Renal pelvis (tissue), 4 donors: ENCODE results near the gene C2orf72. TPM values are rescaled to one million over a fixed set of nuclear protein-coding genes. Genes with fewer than 3 reads are reported as not detected.
"Not testable (repeated sequence)": the region's sequence is repeated elsewhere in the genome, so short reads cannot be mapped to it uniquely, and the experiment has no call there.

Experiments used
- DNase-seq: peaks from one replicate; pipeline ENCODE4 v3.0.0-alpha.2; 2013
- polyA plus RNA-seq, 3 donors: library from polyadenylated mRNA; unstranded; fragments of 120-200 nt; gene quantifications; one replicate each; pipeline ENCODE4 v1.2.1, GENCODE V29; 2013; ENCODE audit not compliant: insufficient read length in 3 of 3

The C2orf72 gene
- polyA plus RNA-seq, 3 donors: 2.6 to 4.7 (median 3.6) TPM

DNA sequence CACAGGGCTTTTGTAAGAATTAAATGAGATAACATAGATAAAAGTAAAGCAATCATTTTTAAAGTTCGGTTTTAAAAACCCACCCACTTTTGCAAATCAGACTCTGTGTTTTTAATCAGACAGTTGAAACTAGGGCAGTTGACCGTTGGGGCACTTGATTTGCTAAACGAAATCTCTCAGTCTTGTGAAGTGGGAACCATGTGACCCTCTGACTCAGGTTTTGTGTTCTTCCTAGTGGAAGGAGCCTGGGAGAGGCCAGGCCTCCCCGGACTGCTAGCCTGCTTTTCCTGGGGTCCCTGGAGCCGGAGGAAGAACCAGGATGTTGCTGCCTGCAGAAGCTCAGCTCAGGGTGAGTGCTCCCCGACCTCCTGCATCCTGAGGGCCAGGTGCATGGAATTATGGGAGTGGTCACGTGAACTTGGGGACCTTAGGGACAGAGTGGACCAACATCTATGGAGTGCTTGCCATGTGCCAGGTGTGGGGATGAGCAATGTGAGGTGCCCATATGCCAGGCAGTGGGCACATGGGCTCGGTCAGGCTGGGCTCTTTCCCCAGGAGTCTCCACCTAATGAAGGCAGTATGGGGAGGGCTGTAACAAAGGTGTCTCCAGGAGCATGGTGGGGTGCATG is 3.9 kb downstream of the C2orf72 start:
- no peak for DNase-seq

- no peak for DNase-seq
Observed at GRCh38 chr2:231043796-231044195, 6.5 kb downstream of the C2orf72 start.

DNA sequence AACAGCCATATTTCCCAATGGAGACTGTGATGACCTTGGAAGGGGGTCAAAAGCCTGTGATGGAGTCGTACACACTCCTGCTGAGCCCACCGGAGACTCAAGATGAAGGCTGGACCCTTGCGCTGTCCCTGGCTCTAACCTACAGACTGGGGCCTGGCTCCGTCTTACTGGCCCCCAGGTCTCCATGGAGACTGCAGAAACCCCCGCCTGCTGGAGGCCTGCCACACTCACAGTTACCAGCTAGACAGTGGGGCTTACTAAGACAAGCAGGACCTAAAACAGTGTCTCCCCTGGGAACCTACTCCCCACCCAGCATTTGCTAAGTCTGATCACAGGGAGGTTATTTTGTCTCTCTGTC is 9.6 kb downstream of the C2orf72 start:
- DNase-seq: no peak

DNA sequence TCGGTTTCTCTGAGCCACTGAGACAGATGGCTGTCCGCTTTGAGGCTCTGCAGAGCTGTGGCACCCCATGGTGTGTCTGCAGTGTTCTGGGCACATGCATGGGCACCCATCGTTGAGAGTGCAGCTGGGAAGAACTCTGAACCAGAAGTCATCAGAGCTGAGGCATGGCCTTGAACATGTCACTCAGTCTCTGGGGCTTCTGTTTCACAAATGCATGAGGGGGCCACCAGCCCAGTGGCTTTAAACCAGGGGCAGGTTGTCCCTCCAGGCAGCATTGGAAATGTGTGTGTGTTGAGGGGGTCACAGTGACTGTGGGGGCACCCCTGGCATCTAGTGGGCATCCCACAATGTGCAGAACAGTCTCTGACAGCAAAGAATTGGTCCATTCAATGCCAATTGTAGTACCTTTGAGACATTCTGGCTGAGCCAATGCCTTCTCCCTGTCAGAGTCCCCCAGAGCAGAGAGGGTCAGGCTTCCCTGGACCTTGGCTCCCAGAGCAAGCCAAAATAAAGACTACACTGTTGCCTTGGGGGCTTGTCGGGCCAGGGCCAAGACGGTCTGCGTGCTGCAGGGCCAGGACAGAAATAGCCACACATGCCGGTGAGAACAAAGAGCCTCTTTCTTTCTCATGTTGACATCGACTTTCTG is 10.1 kb downstream of the C2orf72 start:
- DNase-seq: no peak

DNA sequence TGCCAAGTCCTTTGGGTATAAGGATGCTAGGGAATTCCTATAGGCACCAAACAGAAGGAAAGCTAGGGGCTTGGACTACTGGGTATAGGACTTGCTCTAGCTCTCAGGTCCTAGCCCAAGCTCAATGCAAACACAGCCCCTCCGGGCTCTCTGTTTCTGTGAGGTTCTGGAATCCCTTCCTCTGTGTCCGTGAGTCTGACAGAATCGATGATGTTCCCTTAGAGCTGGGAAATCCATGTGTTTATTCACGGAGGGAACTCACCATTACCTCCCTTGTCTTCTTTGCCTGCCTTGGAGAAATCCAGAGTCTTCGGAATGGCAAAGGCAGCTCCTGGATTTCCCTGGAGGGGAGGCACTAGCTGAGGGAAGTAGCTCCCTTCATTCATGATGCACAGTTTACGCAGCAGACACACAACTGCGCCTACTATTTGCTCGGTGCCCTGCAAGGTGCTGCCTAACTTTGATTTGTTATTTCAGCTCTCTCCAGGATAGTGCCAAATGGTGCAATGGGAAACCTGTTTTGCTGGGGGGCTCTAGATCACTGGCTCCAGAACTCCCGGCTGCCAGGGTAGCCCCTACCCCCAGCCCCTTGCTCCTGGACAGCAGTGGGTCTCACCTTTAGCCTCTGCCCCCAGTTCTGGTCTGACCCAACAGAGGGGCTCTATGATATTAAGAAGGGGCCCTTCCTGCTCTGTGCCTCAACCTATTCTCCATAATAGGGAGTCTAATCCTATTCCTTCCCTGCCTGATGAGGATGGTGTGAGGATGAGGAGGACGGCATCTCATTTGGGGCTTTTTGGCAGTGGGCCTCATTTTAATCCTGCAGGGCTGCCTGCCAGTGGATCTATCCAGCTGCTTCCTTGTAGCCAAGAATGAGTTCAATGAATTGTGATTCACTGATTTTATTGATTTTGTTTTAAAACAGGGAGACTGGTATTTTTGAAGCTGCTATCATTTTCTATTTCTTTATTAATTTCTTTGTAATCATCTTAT is 10.9 kb downstream of the C2orf72 start:
- no peak for DNase-seq

DNA sequence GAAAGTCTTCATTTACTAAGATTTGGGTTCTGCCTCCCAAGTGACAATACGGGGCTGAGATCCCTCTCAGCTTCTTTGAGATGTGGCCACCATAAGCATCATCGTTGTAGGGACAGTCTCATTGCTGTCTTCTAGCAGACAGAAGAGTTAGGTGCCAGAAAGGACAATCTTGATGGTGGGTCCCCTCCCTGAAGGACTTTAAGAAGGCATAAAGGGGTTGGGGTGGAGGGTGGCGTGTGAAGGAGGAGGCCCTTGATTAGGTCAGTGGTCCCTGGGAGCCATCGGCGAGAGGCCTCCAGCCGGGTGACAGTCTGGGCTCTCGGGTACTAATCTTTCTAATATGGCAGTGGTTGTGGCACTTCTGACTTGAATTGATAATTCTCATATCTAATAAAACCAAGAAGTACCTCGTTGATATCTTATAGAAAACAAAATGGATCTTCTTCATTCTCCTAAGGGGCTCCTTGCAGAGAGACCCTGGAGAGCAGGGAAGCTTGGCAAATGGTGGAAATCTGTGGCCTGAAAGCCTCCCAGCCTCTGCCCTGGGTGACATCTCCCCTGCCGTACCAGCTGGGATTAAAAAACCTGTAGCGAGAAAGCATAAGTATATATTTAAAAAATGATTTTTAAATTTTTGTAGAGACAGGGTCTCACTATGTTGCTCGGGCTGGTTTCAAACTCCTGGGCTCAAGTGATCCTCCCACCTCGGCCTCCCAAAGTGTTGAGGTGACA is 12.1 kb downstream of the C2orf72 start:
- DNase-seq: no peak

GRCh38 chr2:231050018-231050901 is 12.9 kb downstream of the C2orf72 start:
- DNase-seq: no peak

DNA sequence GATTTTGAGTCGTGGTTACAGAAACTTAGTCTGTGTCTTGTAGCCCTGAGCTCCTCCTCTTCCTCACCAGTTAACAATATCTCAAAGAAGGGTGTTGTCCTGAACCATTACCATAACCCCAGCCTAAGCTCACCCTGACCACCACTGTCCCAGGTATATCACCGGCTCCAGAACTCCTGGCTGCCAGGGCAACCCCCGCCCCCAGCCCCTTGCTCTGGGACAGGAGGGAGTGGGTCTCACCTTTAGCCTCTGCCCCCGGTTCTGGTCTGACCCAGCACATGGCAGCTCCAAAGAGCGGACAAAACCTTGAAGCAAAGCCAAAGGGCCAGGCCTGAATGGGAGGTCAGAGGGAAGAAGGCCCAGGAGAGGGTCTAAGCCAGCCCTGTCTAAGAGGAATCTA is 13.8 kb downstream of the C2orf72 start:
- no peak for DNase-seq

DNA sequence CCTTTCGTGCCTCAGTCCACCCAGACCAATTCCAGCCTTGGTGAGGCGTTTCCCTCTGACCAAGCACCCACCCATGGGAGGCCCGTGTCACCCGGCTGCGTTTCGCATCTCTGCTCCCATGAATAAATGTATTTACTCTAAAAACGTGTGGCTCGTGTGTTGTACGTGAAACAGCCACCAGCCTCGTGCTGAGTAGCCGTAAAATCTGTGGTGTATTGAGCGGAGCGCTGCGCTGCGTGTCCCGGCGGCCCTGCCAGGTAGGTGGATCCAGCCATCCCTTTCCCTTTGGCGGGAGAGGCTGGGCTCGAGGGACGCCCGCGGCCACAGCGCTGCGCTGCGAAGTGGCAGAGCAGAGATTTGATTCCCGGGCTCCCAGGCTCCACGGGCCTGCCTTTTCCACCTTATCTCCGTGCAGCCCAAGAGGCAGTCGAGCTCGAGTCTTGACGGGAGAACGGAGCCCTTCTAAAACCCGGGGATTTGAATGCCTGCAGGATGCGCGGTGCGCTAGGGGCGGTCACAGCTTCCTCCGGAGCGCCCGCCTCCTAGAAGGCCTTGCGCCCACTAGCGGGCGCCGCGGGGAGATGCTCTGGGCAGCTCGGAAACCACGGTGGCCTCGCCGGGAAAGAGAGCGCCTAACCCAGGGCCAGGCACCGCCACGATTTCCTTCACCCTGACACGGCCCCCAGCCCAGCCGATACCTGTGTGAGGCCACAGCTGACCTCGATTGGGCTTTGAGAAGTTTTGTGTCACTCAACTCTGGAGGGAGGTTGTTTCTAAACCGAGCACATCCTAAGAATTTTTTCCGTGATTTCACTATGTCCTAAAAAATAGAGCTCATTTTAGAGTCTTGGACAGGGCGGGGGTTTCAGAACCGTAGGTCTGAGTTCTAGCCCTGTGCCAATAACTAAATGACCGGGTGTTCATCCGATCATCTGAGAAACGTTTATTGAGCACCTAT is 15.4 kb downstream of the C2orf72 start:
- peak; percentile 79 for DNase-seq

GRCh38 chr2:231053846-231054245 is 16.5 kb downstream of the C2orf72 start:
- no peak for DNase-seq

DNA sequence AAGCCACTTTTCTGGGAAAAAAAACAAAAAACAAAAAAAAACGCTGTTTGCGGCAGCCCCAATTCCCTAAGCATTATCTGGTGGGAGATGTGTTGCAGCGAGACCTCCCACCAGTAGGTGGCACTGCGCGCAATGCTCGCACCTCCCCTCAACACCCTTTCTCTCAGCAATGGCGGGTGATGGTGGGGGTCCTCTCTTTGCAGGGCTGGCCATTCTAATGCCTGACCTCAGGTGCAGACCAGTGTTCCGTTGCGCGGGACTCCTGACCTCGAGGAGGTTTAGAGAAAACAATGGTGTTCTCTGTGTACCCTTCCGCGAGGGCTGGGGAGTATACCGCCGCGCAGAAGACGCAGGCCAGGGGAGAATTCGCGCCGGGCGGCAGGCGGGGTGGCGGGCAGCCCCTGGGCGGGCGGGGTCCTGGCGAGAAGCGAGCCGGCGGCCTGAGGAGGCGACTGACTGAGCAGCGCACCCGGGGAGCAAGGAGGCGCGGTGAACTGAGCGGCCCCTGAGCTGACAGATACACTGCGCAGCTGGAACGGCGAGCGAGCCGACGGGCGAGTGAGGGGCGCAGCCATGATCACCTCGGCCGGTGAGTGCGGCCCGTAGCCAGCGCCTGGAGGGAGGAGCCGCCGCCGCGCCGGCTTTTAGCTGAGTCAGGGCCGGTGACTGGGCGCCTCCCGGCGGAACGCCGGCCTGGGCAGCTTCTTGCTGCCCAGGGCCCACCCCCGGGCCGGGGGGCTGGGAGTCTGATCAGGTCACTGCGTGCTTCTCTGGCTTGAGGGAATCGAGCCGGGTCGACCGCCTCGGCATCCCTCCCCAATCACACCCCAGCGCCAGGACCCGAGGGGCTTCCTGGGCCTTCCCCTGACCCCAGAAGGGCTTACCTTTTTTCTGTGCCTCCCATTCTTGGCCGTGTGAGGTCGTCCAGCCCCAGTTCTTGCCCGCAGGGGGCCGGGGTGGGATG is 19.4 kb downstream of the C2orf72 start, which contains the start of gene PSMD1:
Gene PSMD1, plus strand, starts transcription at position 415 of the 964 bp plus-strand sequence. Its CDS starts 159 bp downstream, at position 574.
- DNase-seq: peak; percentile 93

DNA sequence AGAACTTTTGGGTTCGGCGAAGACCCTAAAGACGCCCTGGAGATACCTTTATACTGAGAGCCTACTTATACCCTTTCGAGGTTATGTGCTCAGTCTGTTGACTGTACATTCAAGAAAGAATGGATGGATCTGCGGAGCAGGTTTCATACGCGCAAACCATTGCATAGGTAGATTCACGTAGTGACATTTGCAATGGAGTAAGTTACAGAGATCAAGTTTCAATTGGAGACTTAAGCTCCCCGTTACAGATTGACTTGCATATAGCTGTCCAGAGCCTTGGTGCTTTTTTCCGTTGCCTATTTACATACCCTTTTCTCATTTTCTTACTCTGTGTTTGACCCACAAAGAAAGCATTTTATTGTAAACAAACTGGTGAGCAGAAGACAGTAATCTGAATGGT is 20.3 kb downstream of the C2orf72 start:
- no peak for DNase-seq

DNA sequence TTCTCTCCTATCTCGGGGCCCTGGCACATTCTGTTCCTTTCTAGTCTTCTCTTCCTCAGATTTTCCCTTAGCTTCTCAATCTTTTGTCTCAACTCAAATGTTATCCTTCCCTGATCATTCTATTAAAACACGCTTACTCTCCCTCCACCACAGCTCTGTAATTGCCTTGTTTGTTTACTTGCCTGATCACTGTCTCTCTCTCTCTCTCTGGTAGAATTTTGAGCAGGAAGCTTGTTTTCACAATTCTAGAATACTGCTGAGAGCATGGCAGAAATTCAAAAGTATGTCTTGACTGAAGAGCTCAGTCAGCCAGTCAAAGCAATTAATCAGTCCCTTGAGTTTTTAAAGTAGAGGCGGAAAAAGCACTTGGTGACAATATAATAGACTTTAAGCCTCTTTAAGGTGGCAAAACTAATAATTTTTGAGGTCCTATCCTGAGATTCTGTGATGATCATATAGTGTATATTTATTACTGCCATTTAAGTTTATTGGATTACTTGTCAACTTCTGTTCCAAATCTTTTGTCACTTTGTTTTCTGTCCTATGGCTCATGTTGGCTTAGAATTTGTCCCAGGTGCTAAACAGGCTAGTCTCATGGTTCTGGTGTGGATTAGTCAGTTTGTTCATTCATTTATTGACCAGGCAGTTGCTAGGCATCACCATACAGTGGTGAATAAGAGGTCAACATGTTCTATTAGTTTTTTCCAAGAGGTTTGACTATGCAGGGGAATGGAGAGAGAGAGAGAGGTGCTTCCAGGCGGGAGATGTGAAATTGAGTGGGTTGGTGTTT is 21.6 kb downstream of the C2orf72 start:
- no peak for DNase-seq

- no peak for DNase-seq
Observed at GRCh38 chr2:231059756-231060155, 22.4 kb downstream of the C2orf72 start.

DNA sequence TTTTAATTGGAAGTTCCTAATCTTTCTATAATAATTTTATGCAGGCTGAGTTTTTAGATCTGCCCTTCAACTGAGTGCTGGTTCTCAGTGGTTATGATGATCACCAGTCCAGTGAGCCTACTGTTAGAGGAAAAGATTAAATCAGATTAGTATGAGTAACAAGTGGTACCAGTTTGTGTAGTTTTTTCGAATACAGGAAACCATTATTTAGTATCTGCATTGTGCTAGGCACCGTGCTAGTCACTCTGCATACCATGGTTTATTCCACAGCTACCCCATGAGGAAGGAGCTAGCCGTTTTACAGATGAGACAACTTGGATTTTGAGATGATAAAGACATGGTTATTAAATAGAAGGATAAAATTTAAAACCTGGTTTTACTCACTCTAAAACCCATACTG is 25.5 kb downstream of the C2orf72 start:
- no peak for DNase-seq

GRCh38 chr2:231063347-231063746 is 26.0 kb downstream of the C2orf72 start:
- no peak for DNase-seq

DNA sequence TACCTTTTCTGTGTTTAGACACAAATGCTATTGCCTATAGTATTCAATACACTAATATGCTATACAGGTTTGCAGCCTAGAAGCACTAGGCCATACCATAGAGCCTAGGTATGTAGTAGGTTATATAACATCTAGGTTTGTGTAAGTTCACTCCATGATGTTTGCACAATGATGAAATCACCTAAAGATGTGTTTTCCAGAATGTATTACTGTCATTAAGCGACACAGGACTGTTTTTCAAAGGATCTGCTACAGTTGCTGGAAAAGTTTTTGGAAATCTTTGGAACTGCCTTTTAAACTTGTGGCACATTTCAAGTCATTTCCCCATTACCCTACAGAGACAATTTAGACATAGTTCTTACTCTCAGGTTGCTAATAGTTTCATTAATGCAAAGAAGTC is 28.6 kb downstream of the C2orf72 start:
- DNase-seq: no peak

GRCh38 chr2:231067531-231067930 is 30.2 kb downstream of the C2orf72 start:
- DNase-seq: not testable (repeated sequence)
